ENCODE results near the gene EEIG2. TPM values are rescaled to one million over a fixed set of nuclear protein-coding genes. Genes with fewer than 3 reads are reported as not detected.

Gene EEIG2
- polyA plus RNA-seq (2012; rRNA removed): 2.9 and 3.1 TPM in 2 replicates
- polyA plus RNA-seq (2012; cell fraction: cytosol; rRNA removed): 4.0 and 4.1 TPM in 2 replicates
- polyA plus RNA-seq (2012; cell fraction: nucleus; rRNA removed): 1.7 and 3.2 TPM in 2 replicates

GRCh38 chr1:108559215-108560186 is at the start of gene EEIG2:
TSS of gene EEIG2 (plus strand) at chr1:108560100. CDS start at chr1:108560429, 329 bp downstream.
- H3K4me1 ChIP-seq (ENCODE audit: control insufficient read depth in 1 of 2, insufficient read depth in 2 of 2, low read depth in 1 of 2, low read length in 1 of 2): peaks cover 5 to 12% of the 10 kb centered on the region in 2 experiments; a peak in 3 of 4 replicates
- no peaks in the 10 kb centered on the region for H3K9me2 ChIP-seq
- H3K36me3 ChIP-seq (replicated peaks in 1 of 2; ENCODE audit: control insufficient read depth in 1 of 2, insufficient read depth in 2 of 2, low read length in 1 of 2): no peaks in the 10 kb centered on the region
- peak within 1 kb of the TSS; percentile 67 for H3K9ac ChIP-seq
- H3F3A ChIP-seq (replicated peaks; ENCODE audit: insufficient read depth): no peaks in the 10 kb centered on the region
- H2AFZ ChIP-seq (ENCODE audit: low read depth): peak within 1 kb of the TSS; percentile 100
- POLR2A ChIA-PET: interaction anchor here (1.1 to 2.7 kb wide), 4 partner anchors 74 to 541 kb away, joined by 3 to 12 read pairs (median 5); partner anchors contain the start of genes PRPF38B and SLC25A24
- WGBS (ENCODE audit: low lambda C conversion rate): 20% methylated on average over 47 of the region's 59 CpGs
- no peaks in the 10 kb centered on the region for H4K20me1 ChIP-seq (ENCODE audit: insufficient read depth)
- H3K79me2 ChIP-seq (ENCODE audit: insufficient read depth): peaks cover 28% of the 10 kb centered on the region
- H3K9me3 ChIP-seq: no peaks in the 10 kb centered on the region
- peak within 1 kb of the TSS; percentile 77 to 82 for H3K4me3 ChIP-seq (ENCODE audit: low read depth in 2 of 2, low read length in 1 of 2)
- H3K4me2 ChIP-seq: peak within 1 kb of the TSS; percentile 86
- H3K27me3 ChIP-seq (ENCODE audit: insufficient read depth): no peaks in the 10 kb centered on the region
- H3K27ac ChIP-seq (ENCODE audit: low read depth in 2 of 2, low read length in 1 of 2): peak within 1 kb of the TSS; percentile 55 to 76
- CTCF ChIA-PET: interaction anchor here (0.6 to 6.0 kb wide), 40 partner anchors 9 to 778 kb away, joined by 3 to 48 read pairs (median 5); partner anchors contain the start of gene PRPF38B
- DNase-seq: peak; percentile 95
- peak; percentile 13; the same call in 1 of the 2 replicates for TF ChIP-seq NFIC (IDR thresholded peaks at IDR 0.05; ENCODE audit: borderline replicate concordance)
- TF ChIP-seq RAD21 (IDR thresholded peaks at IDR 0.05; ENCODE audit: low read length): peak; percentile 46
- TF ChIP-seq MXI1 (IDR thresholded peaks at IDR 0.05; ENCODE audit: low read depth, low read length): peak; percentile 58; the same call in 1 of the 2 replicates
- TF ChIP-seq MAX (IDR thresholded peaks at IDR 0.05; ENCODE audit: low read depth): peak; percentile 72
- TF ChIP-seq ELF1 (IDR thresholded peaks at IDR 0.05): peak; percentile 53; the same call in 1 of the 2 replicates
- no peak for TF ChIP-seq NRF1 (IDR thresholded peaks at IDR 0.05; ENCODE audit: low read depth, low read length)
- no peak for TF ChIP-seq PBX3 (IDR thresholded peaks at IDR 0.05)
- TF ChIP-seq USF1 (IDR thresholded peaks at IDR 0.05; ENCODE audit: borderline replicate concordance, low read depth): no peak
- TF ChIP-seq JUND (IDR thresholded peaks at IDR 0.05): no peak
- no peak for TF ChIP-seq ZBTB33 (IDR thresholded peaks at IDR 0.05; ENCODE audit: borderline replicate concordance, low read depth)
- TF ChIP-seq TAF1 (IDR thresholded peaks at IDR 0.05; ENCODE audit: borderline replicate concordance, low read depth, low read length): peak; percentile 24; the same call in 1 of the 2 replicates
- TF ChIP-seq USF2 (IDR thresholded peaks at IDR 0.05; ENCODE audit: borderline replicate concordance, low read depth, low read length): no peak
- no peak for TF ChIP-seq MEF2A (IDR thresholded peaks at IDR 0.05; ENCODE audit: borderline replicate concordance, low read depth)
- no peak for TF ChIP-seq TEAD4 (IDR thresholded peaks at IDR 0.05; ENCODE audit: borderline replicate concordance, insufficient read depth)
- TF ChIP-seq SMC3 (IDR thresholded peaks at IDR 0.05; ENCODE audit: low read depth, low read length): peak; percentile 19; the same call in 1 of the 2 replicates
- no peak for TF ChIP-seq REST (IDR thresholded peaks at IDR 0.05; ENCODE audit: low read depth, low read length)
- TF ChIP-seq TCF12 (IDR thresholded peaks at IDR 0.05): peak; percentile 6; the same call in 1 of the 2 replicates
- TF ChIP-seq RFX5 (IDR thresholded peaks at IDR 0.05; ENCODE audit: low read length): no peak
- TF ChIP-seq YY1 (IDR thresholded peaks at IDR 0.05; ENCODE audit: low read depth): no peak
- no peak for TF ChIP-seq IRF3 (IDR thresholded peaks at IDR 0.05; ENCODE audit: low read depth, low read length)
- no peak for TF ChIP-seq RCOR1 (IDR thresholded peaks at IDR 0.05; ENCODE audit: low read length)

All from SK-N-SH (cell line).